AG04450 (cell line): ENCODE data around the gene CHMP4B. TPM values are rescaled to one million over a fixed set of nuclear protein-coding genes. Genes with fewer than 3 reads are reported as not detected.

Source experiments
- CTCF ChIA-PET: fragments of 300-600, 350-600 bp; formaldehyde crosslinking; extraction: SDS; loops from one replicate; lab custom pipeline; 2022; ENCODE audit warnings: antibody characterized with exemption, inconsistent platforms; lab: Charles Lee
- POLR2A ChIA-PET: fragments of 350-600 bp; formaldehyde crosslinking; extraction: SDS; loops from one replicate; lab custom pipeline; 2021; ENCODE audit warnings: antibody characterized with exemption, inconsistent platforms; lab: Yijun Ruan, JAX
- DNase-seq: peaks from one replicate; pipeline ENCODE4 v3.0.0-alpha.2; 2011; ENCODE audit warnings: low read depth, low spot score
- H3K27ac ChIP-seq: one replicate; pipeline ENCODE4 v1.5.1; 2012; ENCODE audit warnings: low read depth, low read length, control low read depth
- H3K27me3 ChIP-seq: one replicate; pipeline ENCODE4 v1.6.0; 2012; ENCODE audit warnings: low read length; ENCODE audit not compliant: control insufficient read depth, insufficient read depth
- H3K4me3 ChIP-seq: 2 replicates; pipeline ENCODE4 v1.5.1; 2011; ENCODE audit warnings: mild to moderate bottlenecking, low read depth, low read length, control low read depth
- H3K9me3 ChIP-seq: 2 replicates; pipeline ENCODE4 v1.5.1; 2012; ENCODE audit warnings: low read length; ENCODE audit not compliant: control insufficient read depth, insufficient read depth
- polyA plus RNA-seq: library from polyadenylated mRNA; depleted of rRNA; stranded (reverse); fragments of >200 nt; gene quantifications from 2 replicates; pipeline ENCODE4 v1.2.3, GENCODE V29; 2011
- TF ChIP-seq, protein P1 (sequence below): IDR thresholded peaks from 2 replicates; pipeline ENCODE4 v1.5.1; 2011; ENCODE audit warnings: low read depth, low read length, control low read depth, inconsistent platforms

Gene CHMP4B
- polyA plus RNA-seq, 1 experiment: 97.4 TPM

GRCh38 chr20:33773412-33774089 lies 37.6 kb upstream of the CHMP4B start:
- H3K27me3 ChIP-seq: no peaks in the 10 kb centered on the region
- no peaks in the 10 kb centered on the region for H3K9me3 ChIP-seq
- TF ChIP-seq, protein P1, sequence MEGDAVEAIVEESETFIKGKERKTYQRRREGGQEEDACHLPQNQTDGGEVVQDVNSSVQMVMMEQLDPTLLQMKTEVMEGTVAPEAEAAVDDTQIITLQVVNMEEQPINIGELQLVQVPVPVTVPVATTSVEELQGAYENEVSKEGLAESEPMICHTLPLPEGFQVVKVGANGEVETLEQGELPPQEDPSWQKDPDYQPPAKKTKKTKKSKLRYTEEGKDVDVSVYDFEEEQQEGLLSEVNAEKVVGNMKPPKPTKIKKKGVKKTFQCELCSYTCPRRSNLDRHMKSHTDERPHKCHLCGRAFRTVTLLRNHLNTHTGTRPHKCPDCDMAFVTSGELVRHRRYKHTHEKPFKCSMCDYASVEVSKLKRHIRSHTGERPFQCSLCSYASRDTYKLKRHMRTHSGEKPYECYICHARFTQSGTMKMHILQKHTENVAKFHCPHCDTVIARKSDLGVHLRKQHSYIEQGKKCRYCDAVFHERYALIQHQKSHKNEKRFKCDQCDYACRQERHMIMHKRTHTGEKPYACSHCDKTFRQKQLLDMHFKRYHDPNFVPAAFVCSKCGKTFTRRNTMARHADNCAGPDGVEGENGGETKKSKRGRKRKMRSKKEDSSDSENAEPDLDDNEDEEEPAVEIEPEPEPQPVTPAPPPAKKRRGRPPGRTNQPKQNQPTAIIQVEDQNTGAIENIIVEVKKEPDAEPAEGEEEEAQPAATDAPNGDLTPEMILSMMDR: no peak
- ChIA-PET POLR2A (interaction anchor here (0.6 kb wide), 1 partner anchor 184 kb away, joined by 6 read pairs; no protein-coding TSS in a partner anchor), CTCF (interaction anchor here (0.5 to 0.6 kb wide), 2 partner anchors 10 to 61 kb away, joined by 3 to 5 read pairs; no protein-coding TSS in a partner anchor)
- no peak overlapping the region for H3K27ac ChIP-seq
- no peak for DNase-seq
- no peak overlapping the region for H3K4me3 ChIP-seq

DNA sequence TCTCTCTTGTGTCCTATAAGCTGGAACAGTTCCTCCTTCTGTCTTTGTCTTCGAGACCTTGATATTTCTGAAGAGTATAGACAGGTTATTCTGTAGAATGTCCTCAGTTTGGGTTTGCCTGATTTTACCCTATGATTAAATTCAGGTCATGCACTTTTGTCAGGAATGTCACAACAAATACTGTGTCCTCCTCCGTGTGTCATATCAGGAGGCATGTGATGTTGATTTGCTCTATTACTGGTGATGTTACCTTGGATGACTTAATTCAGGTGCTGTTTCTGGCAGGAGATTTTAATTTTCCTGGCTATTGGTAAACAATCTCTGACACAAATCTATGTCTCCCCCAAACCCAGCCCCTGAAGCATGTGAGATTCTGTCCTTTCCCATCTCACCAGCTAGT lies 33.3 kb upstream of the CHMP4B start:
- ChIA-PET POLR2A (no interaction called here), CTCF (interaction anchor here (0.5 to 0.7 kb wide), 2 partner anchors 174 to 277 kb away, joined by 3 read pairs; no protein-coding TSS in a partner anchor)
- H3K27ac ChIP-seq: no peak overlapping the region
- no peaks in the 10 kb centered on the region for H3K27me3 ChIP-seq
- DNase-seq: no peak
- TF ChIP-seq, protein P1: no peak
- no peaks in the 10 kb centered on the region for H3K9me3 ChIP-seq
- no peak overlapping the region for H3K4me3 ChIP-seq

GRCh38 chr20:33781133-33781532 lies 30.0 kb upstream of the CHMP4B start:
- TF ChIP-seq, protein P1: no peak
- ChIA-PET CTCF (no interaction called here), POLR2A (no interaction called here)
- Histone ChIP-seq H3K27me3 (no peaks in the 10 kb centered on the region), H3K9me3 (no peaks in the 10 kb centered on the region), H3K4me3 (no peak overlapping the region), H3K27ac (no peak overlapping the region)
- DNase-seq: no peak

DNA sequence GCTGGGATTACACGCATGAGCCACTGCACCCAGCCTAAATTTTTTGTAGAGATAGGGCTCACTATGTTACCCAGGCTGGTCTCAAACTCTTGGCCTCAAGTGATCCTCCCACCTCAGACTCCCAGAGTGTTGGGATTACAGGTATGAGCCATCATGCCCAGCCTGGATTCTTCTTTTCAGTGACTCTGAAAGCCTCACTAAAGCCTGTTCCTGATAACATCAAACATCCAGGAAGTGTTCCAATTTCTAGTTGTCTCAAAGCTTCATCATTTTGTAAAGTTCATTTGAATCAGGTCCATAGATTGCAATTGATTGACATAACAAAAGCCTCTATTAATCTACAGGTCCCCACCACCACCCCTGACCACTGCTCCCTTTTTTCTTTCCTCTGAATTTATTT lies 29.2 kb upstream of the CHMP4B start:
- POLR2A ChIA-PET: no interaction called here
- CTCF ChIA-PET: interaction anchor here (0.6 kb wide), 1 partner anchor 23 kb away, joined by 3 read pairs; no protein-coding TSS in a partner anchor
- DNase-seq: no peak
- no peaks in the 10 kb centered on the region for H3K27me3 ChIP-seq
- TF ChIP-seq, protein P1: no peak
- no peak overlapping the region for H3K27ac ChIP-seq
- no peak overlapping the region for H3K4me3 ChIP-seq
- H3K9me3 ChIP-seq: no peaks in the 10 kb centered on the region

DNA sequence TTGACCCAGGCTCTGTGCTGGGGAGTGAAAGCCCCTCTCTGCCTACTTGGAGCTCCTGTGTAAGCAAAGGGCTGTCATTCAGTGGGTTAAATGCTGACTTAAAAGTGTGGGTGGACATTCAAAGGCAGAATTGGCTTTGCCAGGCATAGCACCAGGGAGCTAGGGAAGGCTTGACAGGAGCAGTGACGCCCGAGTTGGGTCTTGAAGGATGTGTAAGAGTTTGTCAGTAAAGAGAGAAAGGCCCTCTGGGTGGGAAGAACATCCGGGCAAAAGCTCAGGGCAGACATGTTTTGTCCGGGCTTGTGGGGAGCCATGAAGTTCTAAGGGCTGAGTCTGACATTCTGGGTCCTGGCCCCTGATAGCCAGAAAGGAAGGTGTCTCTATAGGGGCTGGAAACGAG lies 27.9 kb upstream of the CHMP4B start:
- Histone ChIP-seq H3K9me3 (no peaks in the 10 kb centered on the region), H3K27me3 (no peaks in the 10 kb centered on the region), H3K4me3 (no peak overlapping the region), H3K27ac (no peak overlapping the region)
- ChIA-PET POLR2A (no interaction called here), CTCF (interaction anchor here (0.8 kb wide), 1 partner anchor 10 kb away, joined by 3 read pairs; no protein-coding TSS in a partner anchor)
- no peak for DNase-seq
- TF ChIP-seq, protein P1: no peak
